HG03571 (cell line): Measurements from ENCODE around the gene ZNF143.
"Not testable (repeated sequence)": the region's sequence is repeated elsewhere in the genome, so short reads cannot be mapped to it uniquely, and the experiment has no call there.

Source experiments
- ATAC-seq: cut with Tn5 transposase; IDR thresholded peaks from one replicate; pipeline ENCODE4 v1.9.1; 2021; ENCODE audit not compliant: unreplicated experiment

Gene ZNF143

DNA sequence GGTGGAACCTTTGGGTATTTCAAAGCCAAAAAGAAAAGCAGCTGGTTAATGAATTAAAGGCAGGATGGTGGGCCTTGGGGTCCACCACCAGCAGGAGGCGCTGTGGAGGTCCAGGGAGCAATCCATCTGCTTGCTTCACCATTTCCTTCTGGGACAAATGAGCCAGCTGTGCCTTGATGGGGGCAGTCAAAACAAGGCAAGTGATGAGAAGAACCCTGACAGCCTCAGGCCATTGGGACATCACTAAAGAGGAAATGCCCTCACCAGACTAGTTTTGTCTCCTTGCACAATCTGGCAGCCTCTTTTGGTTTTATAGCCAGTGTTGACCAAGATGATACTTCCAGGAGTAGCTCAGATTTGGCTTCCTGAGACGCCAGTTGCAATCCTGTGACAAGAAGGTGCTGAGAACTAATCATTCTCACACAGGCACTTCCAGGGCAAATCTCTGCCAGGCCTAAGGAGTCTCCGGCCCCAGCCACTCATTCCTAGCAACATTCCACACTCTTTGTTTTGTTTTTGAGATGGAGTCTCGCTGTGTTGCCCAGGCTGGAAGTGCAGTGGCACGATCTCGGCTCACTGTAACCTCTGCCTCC, 74.5 kb downstream of the ZNF143 start:
- ATAC-seq, result no peak

DNA sequence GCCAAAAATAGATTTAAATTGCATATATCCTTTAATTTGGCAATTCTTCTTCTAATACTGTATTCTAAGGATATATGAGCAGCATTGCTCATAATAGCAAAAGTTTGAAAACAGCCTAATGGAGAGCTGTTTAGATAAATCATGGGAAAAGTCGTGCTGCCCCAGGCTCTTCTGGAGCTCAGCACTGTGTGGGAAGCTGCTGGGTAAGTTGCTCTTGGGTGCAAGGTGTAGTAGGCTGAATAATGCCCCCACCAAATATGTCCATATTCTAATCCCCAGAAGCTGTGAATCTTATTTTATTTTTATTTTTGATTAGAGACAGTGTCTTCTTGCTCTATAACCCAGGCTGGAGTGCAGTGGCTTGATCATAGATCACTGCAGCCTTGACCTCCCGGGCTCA, 77.7 kb downstream of the ZNF143 start:
- ATAC-seq, result no peak

DNA sequence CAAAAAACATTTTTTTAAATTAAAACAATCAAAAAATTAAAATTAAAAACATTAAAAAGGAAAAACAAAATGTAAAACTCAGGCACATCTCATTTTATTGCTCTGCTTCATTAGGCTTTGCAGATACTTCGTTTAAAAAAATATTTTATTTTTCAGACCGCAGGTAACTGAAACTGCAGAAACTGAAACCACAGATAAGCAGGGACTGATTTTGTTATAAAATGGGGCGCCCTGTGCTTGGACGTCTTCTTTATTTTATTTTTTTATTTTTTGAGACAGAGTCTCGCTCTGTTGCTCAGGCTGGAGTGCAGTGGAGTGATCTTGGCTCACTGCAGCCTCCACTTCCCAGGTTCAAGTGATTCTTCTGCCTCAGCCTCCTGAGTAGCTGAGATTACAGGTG, 88.4 kb downstream of the ZNF143 start:
- ATAC-seq, result not testable (repeated sequence)

DNA sequence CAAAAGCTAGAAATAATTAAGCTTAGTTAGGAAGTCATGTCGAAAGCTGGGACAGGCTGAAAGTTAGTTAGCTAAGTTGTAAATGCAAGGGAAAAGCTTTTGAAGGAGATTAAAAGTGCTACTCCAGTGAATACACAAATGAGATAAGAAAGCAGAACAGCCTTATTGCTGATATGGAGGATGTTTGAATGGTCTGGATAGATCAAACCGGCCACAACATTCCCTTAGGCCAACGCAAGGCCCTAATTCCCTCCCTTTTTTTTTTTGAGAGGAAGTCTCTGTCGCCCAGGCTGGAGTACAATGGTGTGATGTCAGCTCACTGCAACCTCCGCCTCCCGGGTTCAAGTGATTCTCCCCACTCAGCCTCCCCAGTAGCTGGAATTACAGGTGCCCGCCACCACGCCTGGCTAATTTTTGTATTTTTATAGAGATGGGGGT, 89.4 kb downstream of the ZNF143 start:
- ATAC-seq, result no peak

DNA sequence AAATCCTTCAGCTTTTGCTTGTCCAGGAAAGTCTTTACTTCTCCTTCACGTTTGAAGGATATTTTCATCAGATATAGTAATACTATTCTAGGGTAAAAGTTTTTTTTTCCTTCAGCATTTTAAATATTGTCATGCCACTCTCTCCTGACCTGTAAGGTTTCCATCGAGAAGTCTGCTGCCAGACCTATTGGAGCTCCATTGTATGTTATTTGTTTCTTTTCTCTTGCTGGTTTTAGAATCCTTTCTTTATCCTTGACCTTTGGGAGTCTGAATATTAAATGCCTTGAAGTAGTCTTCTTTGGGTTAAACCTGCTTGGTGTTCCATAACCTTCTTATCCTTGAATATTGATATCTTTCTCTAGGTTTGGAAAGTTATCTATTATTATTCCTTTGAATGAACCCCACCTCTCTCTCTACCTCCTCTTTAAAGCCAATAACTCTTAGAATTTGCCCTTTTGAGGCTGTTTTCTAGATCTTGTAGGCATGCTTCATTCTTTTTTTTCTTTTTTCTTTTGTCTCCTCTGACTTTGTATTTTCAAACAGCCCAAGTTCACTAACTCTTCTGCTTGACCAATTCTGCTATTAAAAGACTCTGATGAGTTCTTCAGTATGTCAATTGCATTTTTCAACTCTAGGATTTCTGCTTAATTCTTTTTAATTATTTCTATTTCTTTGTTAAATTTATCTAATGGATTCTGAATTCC, 100.6 kb downstream of the ZNF143 start:
- no peak for ATAC-seq

DNA sequence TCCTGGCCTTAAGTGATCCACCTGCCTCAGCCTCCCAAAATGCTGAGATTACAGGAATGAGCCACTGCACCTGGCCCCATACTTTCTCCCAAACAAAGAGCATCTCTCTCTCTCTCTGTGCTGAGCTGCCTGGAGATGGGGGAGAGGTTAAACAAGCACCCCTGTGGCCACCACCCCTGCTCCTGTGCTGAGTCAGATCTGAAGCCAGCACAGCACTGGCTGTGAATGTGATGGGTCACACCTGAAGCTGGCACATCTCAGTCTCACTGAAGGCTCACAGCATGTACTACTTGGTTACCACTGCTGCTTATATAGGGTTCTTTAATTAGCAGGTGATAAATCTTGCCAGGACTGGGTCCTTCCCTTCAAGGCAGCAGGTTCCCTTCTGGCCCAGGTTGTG, 101.9 kb downstream of the ZNF143 start:
- ATAC-seq, result no peak

DNA sequence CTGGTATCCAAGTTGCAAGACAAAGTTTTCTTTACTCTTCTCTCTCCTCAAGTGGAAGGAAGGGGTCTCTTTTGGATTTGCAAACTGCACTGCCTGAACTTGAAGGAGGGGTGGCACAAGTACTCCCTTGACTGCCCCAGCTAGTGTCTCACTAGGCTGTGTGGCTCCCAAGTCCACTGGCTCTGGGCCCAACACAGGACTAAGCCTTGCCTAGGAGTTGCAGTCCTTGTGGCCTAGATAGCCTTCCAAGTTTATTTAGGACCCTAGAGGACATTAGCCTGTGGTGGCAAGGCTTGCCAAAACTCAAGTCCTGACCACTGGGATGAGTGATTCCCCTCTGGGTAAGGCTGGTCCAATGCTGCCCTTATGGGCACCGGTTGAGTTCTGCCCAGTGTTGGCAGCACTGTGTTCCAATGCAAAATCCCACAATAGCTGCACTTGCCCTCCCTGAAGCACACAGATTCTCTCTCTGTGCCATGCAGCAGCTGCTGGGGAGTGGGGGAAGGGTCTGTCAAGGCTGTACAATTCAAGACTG, 102.5 kb downstream of the ZNF143 start:
- ATAC-seq, result no peak

DNA sequence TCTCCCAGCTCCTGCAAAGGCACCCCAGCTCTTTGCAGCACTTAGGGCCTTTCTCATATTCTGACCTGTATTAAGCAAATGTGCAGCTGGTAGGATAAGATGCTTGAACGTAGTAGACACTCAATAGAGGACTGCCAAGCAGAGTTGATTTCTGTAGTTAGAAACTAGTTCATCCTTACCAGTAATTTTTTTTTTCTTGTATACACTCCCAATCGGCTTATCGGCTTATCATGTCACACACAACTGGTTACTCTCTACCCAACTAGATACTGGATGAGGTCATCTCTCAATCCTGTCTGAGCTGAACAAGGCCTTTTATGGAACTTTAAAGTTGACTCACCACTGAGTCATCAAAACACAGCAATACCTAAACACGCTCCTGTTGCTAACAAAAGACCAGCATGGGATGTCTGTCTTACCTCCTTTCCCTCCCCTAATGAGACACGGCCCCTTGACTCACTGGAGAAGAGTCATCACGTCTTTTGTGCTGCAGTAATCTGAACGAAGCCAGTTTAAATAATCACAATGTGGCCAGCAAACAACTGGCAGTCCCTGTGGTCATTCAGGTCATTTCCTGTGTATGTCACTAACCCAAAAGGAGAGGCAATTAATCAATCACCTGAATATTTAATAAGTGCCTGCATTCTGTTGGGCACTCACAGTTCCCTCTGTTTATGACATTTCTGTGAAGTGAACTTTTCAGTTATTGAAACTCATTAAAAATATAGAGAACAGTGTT, 105.2 kb downstream of the ZNF143 start:
- peak; percentile 84 for ATAC-seq

DNA sequence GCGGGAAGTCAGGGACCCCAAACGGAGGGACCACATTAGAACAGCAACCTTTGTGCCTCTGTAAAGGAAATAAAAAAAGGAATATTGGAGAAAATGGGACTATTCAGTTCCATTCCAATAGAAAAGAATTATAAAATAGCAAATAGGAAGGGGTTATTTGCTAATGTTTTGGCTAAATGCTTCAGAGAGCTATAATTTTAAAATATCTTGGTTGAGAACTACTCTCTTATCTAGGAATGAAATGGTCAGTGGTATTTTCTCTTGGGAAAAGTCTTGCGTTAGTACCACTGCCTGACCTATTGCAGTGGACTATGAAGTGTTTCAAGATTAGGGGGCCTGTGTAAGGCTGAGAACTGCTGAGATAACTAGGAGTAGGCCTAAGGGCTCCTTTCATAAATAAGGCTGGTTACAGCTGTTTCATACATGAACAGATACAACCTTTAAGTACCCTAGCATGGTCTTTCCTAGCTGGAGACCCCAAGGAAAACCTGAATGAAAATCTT, 105.8 kb downstream of the ZNF143 start:
- no peak for ATAC-seq

DNA sequence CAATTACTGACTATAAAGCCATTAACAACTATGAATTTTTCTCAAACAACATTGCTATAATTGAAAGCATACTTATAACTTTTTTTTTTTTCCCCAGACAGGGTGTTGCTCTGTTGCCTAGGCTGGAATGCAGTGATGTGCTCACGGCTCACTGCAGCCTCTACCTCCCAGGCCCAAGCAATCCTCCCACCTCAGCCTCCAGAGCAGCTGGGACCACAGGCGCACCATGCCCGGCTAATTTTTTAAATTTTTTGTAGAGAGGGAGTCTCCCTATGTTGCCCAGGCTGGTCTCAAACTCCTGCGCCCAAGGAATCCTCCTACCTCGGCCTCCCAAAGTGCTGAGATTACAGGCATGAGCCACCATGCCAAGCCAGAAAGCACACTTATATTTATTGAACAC, 106.6 kb downstream of the ZNF143 start:
- no peak for ATAC-seq

DNA sequence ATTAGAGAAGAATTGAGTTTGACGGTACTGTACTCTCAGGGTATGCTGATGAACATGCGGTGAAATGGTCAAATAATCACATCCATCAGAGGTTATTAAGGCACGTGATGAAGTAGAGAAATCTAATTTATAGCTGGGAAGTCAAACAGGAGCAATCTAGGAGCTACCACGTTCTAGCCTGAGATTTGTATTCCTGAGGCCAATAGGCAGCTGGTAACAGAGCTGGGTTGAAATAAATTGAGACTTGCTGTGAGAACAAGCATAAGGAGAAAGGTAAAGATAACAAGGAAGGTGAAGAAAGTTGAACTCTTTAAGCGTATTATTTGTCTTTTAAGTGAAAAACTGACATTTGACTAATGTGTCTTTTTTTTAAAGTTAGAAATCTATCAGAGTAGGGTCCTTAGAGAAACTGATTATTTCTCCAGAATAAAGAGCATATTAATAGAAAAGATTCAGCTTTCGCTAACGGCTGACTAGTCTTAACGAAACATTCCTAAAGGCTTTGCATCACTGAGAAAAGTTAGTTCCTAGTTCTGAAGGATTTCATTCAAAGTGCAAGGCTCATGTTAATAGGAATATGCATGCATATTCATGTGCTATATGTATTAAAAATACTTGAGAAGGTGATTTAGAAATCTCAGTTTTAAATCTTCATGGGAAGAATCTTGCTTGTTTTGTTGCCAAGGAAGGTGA, 107.5 kb downstream of the ZNF143 start:
- no peak for ATAC-seq

DNA sequence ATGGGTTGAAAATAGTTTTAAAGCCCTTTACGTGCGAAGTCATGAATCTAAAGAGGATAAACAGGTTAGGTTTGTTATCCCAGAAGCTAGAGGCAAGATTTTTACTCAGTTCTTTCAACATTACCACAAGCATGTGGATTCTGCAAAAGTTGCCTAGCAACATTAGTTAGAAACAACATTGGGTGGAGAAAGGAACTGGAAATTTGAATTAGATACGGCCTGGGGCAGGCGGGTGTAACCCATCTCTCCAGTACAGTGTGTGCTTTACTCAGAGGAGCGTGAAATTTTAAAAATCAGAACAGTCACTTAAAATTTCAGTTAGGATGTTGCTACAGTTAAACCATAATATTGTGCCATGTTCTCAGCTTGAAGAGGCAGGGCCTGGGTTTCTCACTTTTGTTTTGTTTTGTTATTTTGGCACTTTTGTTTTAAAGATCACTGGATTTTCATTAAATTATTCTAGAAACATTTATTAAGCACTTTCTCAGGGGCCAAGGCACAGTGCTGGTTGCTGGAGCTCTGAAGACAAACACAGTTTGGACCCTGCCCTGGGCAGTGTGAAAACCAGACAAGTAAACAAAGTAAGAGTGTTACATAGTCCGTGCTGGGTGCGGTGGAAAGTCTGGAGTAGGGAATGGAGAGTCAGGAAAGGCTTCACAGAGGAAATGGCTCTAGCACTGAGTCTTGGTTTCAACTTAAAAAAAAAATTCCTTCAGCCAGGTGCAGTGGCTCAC, 108.2 kb downstream of the ZNF143 start:
- no peak for ATAC-seq

DNA sequence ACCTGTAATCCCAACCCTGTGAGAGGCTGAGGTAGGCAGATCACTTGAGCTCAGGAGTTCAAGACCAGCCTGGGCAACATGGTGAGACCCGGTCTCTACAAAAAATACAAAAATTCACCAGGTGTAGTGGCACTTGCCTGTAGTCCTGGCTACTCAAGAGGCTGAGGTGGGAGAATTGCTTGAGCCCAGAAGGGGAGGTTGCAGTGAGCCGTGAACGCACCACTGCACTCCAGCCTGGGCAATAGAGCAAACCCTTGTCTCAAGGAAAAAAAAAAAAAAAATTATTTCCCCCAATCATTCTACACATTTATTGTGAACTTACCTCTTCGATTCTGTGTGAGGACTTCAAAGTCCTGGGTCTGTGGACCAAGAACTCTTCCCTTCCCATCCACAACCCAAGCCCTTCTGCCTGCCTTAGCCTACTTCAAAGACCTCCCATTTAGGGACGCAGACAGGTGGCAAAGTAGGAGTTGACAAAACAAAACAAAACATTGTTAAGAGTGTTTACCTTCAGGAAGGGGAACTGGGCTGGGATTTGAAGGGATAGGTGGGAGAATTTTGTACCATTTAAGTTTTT, 108.9 kb downstream of the ZNF143 start:
- ATAC-seq, result no peak

DNA sequence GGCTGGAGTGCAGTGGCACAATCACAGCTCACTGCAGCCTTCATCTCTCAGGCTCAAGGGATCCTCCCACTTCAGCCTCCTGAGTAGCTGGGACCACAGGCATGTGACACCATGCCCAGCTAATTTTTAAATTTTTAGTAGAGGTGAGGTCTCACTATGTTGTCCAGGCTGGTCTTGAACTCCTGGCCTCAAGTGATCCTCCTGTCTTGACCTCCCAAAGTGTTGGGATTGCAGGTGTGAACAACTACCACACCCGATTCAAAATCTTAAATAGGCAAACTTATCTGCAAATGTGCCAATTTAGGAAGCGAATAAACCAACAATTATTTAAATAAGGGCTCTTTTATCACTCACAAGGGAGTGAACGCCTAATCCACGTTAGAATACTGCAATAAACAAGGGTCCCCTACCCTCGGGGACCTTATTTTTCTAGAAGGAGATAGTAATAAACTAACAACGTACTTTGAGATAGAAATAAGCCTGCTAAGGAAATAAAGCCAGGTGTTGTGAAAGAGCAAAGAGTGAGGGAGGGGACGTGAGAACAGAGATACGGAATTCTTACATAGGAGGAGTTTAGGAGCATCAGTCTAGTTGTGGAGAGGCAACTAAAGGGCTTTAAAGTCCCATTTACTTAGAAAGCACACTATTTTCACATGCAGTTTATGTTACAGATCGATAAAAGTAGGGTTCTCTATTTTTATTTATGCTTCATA, 109.7 kb downstream of the ZNF143 start:
- ATAC-seq, result no peak

DNA sequence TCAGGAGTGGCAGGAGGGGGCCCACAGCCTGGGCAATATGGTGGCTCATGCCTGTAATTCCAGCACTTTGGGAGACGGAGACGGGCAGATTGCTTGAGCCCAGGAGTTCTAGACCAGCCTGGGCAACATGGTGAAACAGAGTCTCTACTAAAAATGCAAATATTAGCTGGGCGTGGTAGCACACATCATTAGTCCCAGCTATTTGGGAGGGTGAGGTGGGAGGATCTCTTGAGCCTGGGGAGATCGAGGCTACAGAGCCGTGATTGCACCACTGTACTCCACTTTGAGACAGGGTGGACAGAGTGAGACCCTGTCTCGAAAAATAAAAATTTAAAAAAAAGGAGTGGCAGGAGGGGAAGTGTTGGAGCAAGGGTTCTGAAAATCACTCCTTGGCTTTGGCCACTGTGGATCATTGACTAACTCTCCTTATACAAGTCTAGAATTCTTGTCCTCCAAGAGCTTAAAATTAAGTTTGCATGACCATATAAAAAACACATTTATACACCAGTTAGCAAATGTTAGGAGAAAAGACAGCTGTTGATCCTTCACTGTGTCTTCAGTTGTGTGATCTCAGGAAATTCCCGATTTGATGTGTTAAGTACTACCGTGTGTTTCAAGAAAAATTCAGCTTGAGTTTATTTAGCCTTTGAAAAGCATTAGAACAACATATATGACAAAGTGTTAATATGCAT, 110.4 kb downstream of the ZNF143 start:
- no peak for ATAC-seq

DNA sequence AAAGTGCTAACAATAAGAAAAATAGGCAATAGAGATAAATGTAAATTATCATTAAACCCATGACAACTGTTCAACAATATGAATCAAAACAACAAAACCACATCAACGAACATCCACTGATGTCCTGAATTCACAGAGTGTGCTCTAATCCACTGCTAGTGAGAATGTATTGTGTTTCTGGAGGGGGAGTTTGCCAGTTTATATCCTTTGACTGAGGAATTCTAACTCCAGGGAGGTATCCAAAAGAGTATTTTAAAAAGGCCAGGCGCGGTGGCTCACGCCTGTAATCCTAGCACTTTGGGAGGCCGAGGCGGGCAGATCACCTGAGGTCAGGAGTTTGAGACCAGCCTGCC, 110.9 kb downstream of the ZNF143 start:
- ATAC-seq, result no peak

DNA sequence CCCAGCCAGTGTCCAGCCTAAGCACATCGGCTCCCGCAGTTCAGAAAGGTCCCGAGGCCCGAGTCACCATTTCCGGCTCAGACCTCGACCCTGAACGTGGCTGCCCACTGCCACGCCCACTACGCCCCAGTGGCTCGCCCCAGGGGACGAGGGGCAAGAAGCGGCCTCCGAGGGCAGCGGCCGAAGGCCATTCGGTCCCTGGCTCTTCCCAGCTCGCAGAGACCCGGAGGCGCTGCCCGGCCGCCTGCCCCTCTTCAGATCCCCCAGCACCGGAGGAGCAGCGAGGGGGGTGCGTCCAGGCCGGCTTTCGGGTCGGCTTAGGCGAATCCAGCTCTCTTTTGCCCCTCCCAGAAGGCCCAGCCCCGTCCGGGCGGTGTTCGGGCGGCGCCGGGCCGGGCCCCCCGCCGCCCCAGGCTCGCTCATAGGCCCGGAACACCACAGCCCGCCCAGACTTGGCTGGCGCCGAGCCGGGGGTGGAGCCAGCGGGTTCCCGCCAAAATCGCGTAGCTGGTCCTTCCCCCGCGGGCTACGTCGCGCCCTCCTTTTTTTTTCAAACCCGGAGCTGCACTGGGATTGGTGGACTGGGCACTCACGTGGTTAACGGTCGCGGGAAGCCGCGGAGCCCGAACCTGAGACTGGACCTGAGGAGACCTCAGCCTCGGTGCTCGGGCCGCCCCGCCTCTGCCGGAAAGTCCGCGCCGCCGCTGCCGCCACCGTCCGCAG, 112.4 kb downstream of the ZNF143 start, which contains the start of gene WEE1:
Gene WEE1, plus strand, starts transcription at position 619 of the 723 bp plus-strand sequence. CDS start 264 bp downstream, outside the sequence.
- peak; percentile 82 for ATAC-seq
